Sigmoid colon (tissue), 7 donors: ENCODE data around the gene EPHA10. TPM values are rescaled to one million over a fixed set of nuclear protein-coding genes. Genes with fewer than 3 reads are reported as not detected.

Experiments
- DNase-seq: peaks from one replicate; pipeline ENCODE4 v3.0.0-alpha.2; 2019
- H3K27ac ChIP-seq, 4 donors: fragments of 200-600 bp; sonication (generic); one replicate each; pipeline ENCODE4 v1.5.1; 2016 to 2019; ENCODE audit warnings: mild to moderate bottlenecking in 1 of 4
- H3K27me3 ChIP-seq, 3 donors: fragments of 200-600 bp; sonication (generic); one replicate each; pipeline ENCODE4 v1.5.1; 2019; ENCODE audit warnings: mild to moderate bottlenecking in 1 of 3
- H3K36me3 ChIP-seq, 4 donors: fragments of 200-600 bp; sonication (generic); one replicate each; pipeline ENCODE4 v1.5.1; 2016 to 2019
- H3K4me1 ChIP-seq, 4 donors: fragments of 200-600 bp; sonication (generic); one replicate each; pipeline ENCODE4 v1.5.1; 2017 to 2019
- H3K4me3 ChIP-seq, 4 donors: fragments of 200-600 bp; sonication (generic); one replicate each; pipeline ENCODE4 v1.5.1; 2017 to 2019; ENCODE audit warnings: mild to moderate bottlenecking in 2 of 4, moderate library complexity in 1 of 4
- H3K9me3 ChIP-seq, 4 donors: fragments of 200-600 bp in 3 of 4; sonication (generic) in 3 of 4; one replicate each; pipeline versions ENCODE4 v1.5.1 to v1.6.1; 2013 to 2019
- EP300 ChIP-seq, 4 donors: sonication (generic); formaldehyde crosslinking; IDR thresholded peaks; one replicate each; pipeline ENCODE4 v1.6.1; 2017; ENCODE audit warnings: antibody characterized with exemption in 4 of 4
- POLR2A ChIP-seq, 2 donors: fragments of 450-650 bp; IDR thresholded peaks; one replicate each; pipeline ENCODE4 v1.6.1; 2016; ENCODE audit warnings: antibody characterized with exemption in 2 of 2, mild to moderate bottlenecking in 2 of 2, moderate library complexity in 2 of 2
- POLR2AphosphoS5 ChIP-seq, 4 donors: sonication (generic); formaldehyde crosslinking; IDR thresholded peaks; one replicate each; pipeline ENCODE4 v1.6.1; 2017; ENCODE audit warnings: antibody characterized with exemption in 4 of 4
- WGBS, 2 donors: extraction: QIAGEN DNeasy Blood & Tissue Kit; methylation state at CpG; one replicate each; pipeline ENCODE4 v1.1.7; 2013; 5-methylcytosine and 5-hydroxymethylcytosine counted together
- intact Hi-C: fragments of 100-400 bp; cut with DNase I; formaldehyde crosslinking; loops from one replicate; pipeline ENCODE4 v1.15.1; 2023
- polyA plus RNA-seq, 3 donors: library from polyadenylated mRNA; stranded (reverse); fragments of 200-250 nt; gene quantifications; one replicate each; pipeline ENCODE4 v1.2.3, GENCODE V29; 2013
- total RNA-seq, 4 donors: library from RNA; depleted of rRNA; stranded (reverse); fragments of >200 nt; gene quantifications; one replicate each; pipeline ENCODE4 v1.1.0, GENCODE V29; 2016
- TF ChIP-seq, protein P1 (sequence below), 4 experiments: fragments of 450-650 bp in 3 of 4; fragments of 200-600 bp in 1 of 4; IDR thresholded peaks; one replicate each; pipeline ENCODE4 v1.5.1; 2016 to 2019; ENCODE audit warnings: antibody characterized with exemption in 4 of 4, mild to moderate bottlenecking in 3 of 4, moderate library complexity in 2 of 4
- donor health status: healthy with polysubstance abuse.
- donor health status: Bipolar disorder and iron deficiency.
- donor health status: healthy.

EPHA10 gene
- total and polyA plus RNA-seq, 7 donors, result 0.14 to 33.3 (median 0.83) TPM

DNA sequence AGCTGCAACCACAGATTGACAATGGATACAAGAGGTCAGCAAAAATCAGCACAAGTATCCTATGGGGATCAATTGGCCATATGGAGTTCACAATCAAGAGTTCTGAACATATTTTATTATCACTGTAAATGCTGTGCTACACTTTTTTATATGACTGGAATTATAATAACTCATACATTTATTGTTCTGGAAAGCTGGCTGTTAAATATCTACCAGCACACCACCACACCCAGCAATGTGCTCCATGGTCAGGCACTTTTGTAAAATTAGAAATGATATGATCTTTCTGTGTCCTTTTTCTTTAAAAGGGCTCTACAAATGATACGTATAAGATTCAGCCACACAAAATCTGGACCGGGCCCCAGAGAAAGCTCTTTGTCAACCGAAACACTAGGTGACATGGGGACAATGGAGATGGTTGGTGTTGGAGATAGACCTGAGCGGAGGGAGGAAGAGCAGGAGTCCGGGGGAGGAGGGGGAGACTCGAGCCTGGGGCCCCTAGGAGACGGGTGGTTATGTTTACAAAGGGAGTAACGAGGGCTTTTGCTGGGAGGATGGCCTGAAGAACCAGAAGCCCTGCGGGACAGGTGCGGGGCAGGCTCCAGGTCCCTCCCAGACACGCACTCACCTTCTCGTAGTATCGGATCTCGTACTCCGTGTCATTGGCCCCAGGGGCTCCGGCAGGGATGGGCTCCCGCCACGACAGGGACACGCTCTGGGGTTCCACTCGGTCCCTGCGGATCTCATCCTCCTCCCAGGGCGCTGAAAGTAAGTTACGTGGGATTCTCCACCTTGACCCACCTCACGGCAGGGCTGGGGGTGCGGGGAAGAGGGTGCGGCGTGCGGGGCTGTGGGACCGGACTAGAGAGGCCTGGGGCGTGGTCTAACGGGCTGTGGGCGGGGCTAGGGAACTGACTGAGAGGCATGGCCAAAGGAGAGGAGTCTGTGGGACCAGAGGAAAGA is 30.0 kb downstream of the EPHA10 start:
- DNase-seq, result no peak
- peaks cover 3 to 34% (median 25%) of the 10 kb centered on the region in 3 donors for H3K27me3 ChIP-seq
- no peaks in the 10 kb centered on the region for H3K36me3 ChIP-seq
- 6 to 24% methylated on average over 32 of the region's 32 CpGs for WGBS, 2 donors
- H3K27ac ChIP-seq, result no peak overlapping the region
- TF ChIP-seq EP300 (IDR thresholded peaks at IDR 0.05) (no peak), POLR2AphosphoS5 (IDR thresholded peaks at IDR 0.05) (no peak), POLR2A (IDR thresholded peaks at IDR 0.05) (no peak)
- TF ChIP-seq, protein P1, sequence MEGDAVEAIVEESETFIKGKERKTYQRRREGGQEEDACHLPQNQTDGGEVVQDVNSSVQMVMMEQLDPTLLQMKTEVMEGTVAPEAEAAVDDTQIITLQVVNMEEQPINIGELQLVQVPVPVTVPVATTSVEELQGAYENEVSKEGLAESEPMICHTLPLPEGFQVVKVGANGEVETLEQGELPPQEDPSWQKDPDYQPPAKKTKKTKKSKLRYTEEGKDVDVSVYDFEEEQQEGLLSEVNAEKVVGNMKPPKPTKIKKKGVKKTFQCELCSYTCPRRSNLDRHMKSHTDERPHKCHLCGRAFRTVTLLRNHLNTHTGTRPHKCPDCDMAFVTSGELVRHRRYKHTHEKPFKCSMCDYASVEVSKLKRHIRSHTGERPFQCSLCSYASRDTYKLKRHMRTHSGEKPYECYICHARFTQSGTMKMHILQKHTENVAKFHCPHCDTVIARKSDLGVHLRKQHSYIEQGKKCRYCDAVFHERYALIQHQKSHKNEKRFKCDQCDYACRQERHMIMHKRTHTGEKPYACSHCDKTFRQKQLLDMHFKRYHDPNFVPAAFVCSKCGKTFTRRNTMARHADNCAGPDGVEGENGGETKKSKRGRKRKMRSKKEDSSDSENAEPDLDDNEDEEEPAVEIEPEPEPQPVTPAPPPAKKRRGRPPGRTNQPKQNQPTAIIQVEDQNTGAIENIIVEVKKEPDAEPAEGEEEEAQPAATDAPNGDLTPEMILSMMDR (IDR thresholded peaks at IDR 0.05), result no peak
- no peaks in the 10 kb centered on the region for H3K4me1 ChIP-seq
- intact Hi-C loops, result no loop called here
- peak overlapping the region in 1 of 4 donors; percentile 25 for H3K4me3 ChIP-seq
- H3K9me3 ChIP-seq, result no peaks in the 10 kb centered on the region

DNA sequence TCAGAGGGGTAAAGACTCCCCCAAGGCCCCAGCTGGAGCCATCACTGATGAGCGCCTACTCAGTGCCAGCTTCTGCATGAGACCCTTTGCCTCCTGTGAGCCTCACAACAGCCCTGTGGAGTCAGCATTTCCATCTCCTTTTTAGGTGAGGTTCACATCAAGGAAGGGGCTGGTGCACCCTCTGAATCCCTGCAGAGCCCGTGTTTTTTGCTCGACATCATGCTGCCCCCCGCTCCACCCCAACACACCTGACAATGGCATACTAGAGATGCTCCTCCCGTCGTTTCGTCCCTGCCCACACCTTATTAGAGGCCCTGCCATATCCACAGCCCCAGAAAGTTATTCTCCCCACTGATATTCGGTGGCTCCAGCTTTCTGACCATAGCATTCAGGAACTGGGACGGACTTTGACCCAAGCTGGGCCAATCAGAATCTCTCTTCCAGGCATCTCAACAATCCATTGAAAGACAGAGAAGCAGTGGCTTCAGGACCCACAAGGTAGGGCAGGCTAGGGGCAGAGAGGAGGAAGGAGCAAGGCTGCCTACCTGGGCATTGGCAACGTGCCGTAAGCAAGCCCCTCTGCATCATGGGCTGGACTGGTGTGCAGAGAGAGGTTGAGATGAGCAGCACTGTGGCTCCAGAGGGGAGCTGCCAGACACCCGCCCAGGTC is 32.7 kb downstream of the EPHA10 start:
- H3K9me3 ChIP-seq, result no peaks in the 10 kb centered on the region
- H3K27ac ChIP-seq, result no peak overlapping the region
- no peaks in the 10 kb centered on the region for H3K4me1 ChIP-seq
- TF ChIP-seq EP300 (IDR thresholded peaks at IDR 0.05) (no peak), POLR2A (IDR thresholded peaks at IDR 0.05) (no peak), POLR2AphosphoS5 (IDR thresholded peaks at IDR 0.05) (no peak)
- TF ChIP-seq, protein P1 (IDR thresholded peaks at IDR 0.05), result no peak
- peaks cover 3 to 38% (median 21%) of the 10 kb centered on the region in 3 donors for H3K27me3 ChIP-seq
- no peaks in the 10 kb centered on the region for H3K36me3 ChIP-seq
- 30 to 68% methylated on average over 12 of the region's 12 CpGs for WGBS, 2 donors
- DNase-seq, result peak; percentile 29
- no peak overlapping the region for H3K4me3 ChIP-seq
- intact Hi-C loops, result no loop called here

DNA sequence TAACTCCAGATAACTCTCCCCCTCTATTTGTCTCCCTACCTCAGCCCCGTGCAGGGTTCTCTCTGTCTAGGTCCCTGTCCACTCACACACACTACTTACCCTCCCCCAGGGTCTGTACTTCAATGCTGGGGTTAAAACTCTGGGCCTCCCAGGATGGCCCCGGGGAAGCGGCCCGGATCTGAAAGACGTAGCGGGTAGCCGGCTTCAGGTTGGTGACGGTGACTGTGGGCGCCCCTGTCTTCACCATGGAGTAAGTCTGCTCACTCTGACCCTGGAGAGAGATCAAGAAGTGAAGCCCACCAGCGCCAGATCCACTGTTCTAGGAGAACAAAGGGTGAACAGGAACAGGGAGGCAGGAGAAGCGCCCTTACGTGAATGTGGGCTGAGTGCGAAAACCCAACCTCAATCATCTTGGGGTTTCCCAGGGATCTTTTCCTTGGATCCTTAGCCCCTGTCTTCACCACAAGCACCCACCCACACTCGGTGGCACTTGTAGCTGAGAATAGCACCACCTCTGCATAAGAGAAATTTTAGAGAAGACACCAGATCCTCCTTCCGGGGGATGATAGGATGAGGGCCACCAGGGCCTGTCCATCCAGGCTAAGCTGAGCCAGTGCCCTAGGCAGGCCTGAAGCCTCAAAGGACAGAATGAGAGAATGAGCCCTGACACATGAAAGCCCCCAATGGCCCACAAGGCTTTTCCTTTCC is 33.5 kb downstream of the EPHA10 start:
- WGBS, 2 donors, result 92 to 94% methylated on average over 15 of the region's 15 CpGs
- no peak for DNase-seq
- Histone ChIP-seq H3K27me3 (peaks cover 3 to 38% (median 21%) of the 10 kb centered on the region in 3 donors), H3K36me3 (no peaks in the 10 kb centered on the region), H3K4me1 (no peaks in the 10 kb centered on the region), H3K9me3 (no peaks in the 10 kb centered on the region), H3K4me3 (no peak overlapping the region), H3K27ac (no peak overlapping the region)
- intact Hi-C loops, result no loop called here
- TF ChIP-seq POLR2A (IDR thresholded peaks at IDR 0.05), result no peak
- TF ChIP-seq EP300 (IDR thresholded peaks at IDR 0.05), result no peak
- TF ChIP-seq, protein P1 (IDR thresholded peaks at IDR 0.05), result no peak
- no peak for TF ChIP-seq POLR2AphosphoS5 (IDR thresholded peaks at IDR 0.05)

DNA sequence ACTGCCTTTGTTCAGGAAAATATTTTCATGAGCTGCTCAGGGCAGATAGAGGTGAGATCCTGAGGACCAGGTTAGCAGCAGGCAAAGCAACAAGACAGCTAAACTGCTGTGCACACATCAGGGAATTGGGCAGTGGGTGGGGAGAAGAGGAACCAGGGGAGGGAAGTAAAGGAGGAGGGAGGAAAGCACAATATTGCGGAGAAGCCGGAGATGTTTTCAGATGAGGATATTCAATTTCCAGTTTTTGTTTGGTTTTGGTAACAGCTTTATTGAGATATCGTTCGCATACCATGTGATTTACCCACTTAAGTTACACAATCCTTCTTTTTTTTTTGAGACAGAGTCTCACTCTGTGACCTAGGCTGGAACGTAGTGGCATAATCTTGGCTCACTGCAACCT is 34.5 kb downstream of the EPHA10 start:
- 63 to 77% methylated on average over 5 of the region's 5 CpGs for WGBS, 2 donors
- peaks cover 3 to 39% (median 21%) of the 10 kb centered on the region in 3 donors for H3K27me3 ChIP-seq
- intact Hi-C loops, result no loop called here
- no peak overlapping the region for H3K27ac ChIP-seq
- no peak overlapping the region for H3K4me3 ChIP-seq
- no peak for DNase-seq
- no peaks in the 10 kb centered on the region for H3K9me3 ChIP-seq
- no peak for TF ChIP-seq POLR2A (IDR thresholded peaks at IDR 0.05)
- TF ChIP-seq, protein P1 (IDR thresholded peaks at IDR 0.05), result no peak
- no peak for TF ChIP-seq POLR2AphosphoS5 (IDR thresholded peaks at IDR 0.05)
- TF ChIP-seq EP300 (IDR thresholded peaks at IDR 0.05), result no peak
- no peaks in the 10 kb centered on the region for H3K4me1 ChIP-seq
- H3K36me3 ChIP-seq, result no peaks in the 10 kb centered on the region
